ENCODE data around the gene GEN1. TPM values are rescaled to one million over a fixed set of nuclear protein-coding genes. Genes with fewer than 3 reads are reported as not detected.

The GEN1 gene
- total and polyA plus RNA-seq, 10 of the 15 experiments (the other 5 are each of a cell fraction or from before 2014, with no cell fraction given), result 6.0 to 49.6 (median 36.0) TPM

- intact Hi-C loops (cut with micrococcal nuclease; ENCODE audit: unreplicated experiment) (no loop called here), in situ Hi-C loops (cut with MboI) (no loop called here)
- CTCF ChIA-PET, result interaction anchor here (0.7 to 1.7 kb wide), 7 partner anchors 9 to 91 kb away, joined by 3 to 8 read pairs (median 3); no protein-coding TSS in a partner anchor
- H3K4me3 ChIP-seq, result no peak overlapping the region
- TF ChIP-seq PAX5 (IDR thresholded peaks at IDR 0.05; ENCODE audit: borderline replicate concordance, low read depth, low read length) (no peak), TCF3 (IDR thresholded peaks at IDR 0.05; ENCODE audit: borderline replicate concordance, insufficient read depth, low read depth, low read length) (no peak), NRF1 (conservative IDR thresholded peaks at IDR 0.05; ENCODE audit: low read depth, low read length) (no peak), GATAD2B (conservative IDR thresholded peaks at IDR 0.05; ENCODE audit: low read depth) (no peak), JUND (IDR thresholded peaks at IDR 0.05; ENCODE audit: low read depth, low read length) (no peak), TAF1 (IDR thresholded peaks at IDR 0.05; ENCODE audit: borderline replicate concordance, low read depth, low read length) (no peak)
- POLR2A ChIA-PET, result interaction anchor here (0.9 to 1.3 kb wide), 2 partner anchors 19 to 58 kb away, joined by 3 to 4 read pairs; no protein-coding TSS in a partner anchor
- H4K20me1 ChIP-seq (ENCODE audit: control insufficient read depth, insufficient read depth), result no peaks in the 10 kb centered on the region
- H3K79me2 ChIP-seq (ENCODE audit: control insufficient read depth, insufficient read depth, low read length), result peaks cover 55% of the 10 kb centered on the region
- SMC1A ChIA-PET (ENCODE audit: uncharacterized antibody, unreplicated experiment), result interaction anchor here (0.8 to 2.3 kb wide), 8 partner anchors 9 to 83 kb away, joined by 3 to 13 read pairs (median 4); no protein-coding TSS in a partner anchor
- no peaks in the 10 kb centered on the region for H3K36me3 ChIP-seq (ENCODE audit: control insufficient read depth in 2 of 2, insufficient read depth in 2 of 2, low read length in 1 of 2)
- H2AFZ ChIP-seq (ENCODE audit: control insufficient read depth, low read depth, low read length), result no peak overlapping the region
- no TSS peak for BruUV-seq (replicated peaks)
- H3K27ac ChIP-seq (ENCODE audit: control insufficient read depth, insufficient read depth), result no peak overlapping the region
- H3K27me3 ChIP-seq (replicated peaks in 1 of 2; ENCODE audit: control insufficient read depth in 2 of 2, insufficient read depth in 2 of 2, low read length in 1 of 2), result no peaks in the 10 kb centered on the region
- ATAC-seq (no peak), FAIRE-seq (no peak), DNase-seq (ENCODE audit: low read depth, low spot score) (no peak)
- 95% methylated on average over 4 of the region's 4 CpGs for WGBS (ENCODE audit: insufficient coverage, insufficient replicate concordance, low lambda C conversion rate, missing lambda C conversion rate)
- H3K4me1 ChIP-seq (ENCODE audit: control insufficient read depth, insufficient read depth, low read length), result peaks cover 6% of the 10 kb centered on the region
- H3K9me3 ChIP-seq (replicated peaks; ENCODE audit: control insufficient read depth, insufficient read depth, low read length), result no peaks in the 10 kb centered on the region
- H3K9ac ChIP-seq (ENCODE audit: control insufficient read depth, insufficient read depth, low read length), result no peak overlapping the region
- RAD21 ChIA-PET (ENCODE audit: unreplicated experiment), result interaction anchor here (0.8 to 1.0 kb wide), 3 partner anchors 52 to 76 kb away, joined by 3 read pairs; no protein-coding TSS in a partner anchor
- H3K4me2 ChIP-seq (ENCODE audit: control insufficient read depth, insufficient read depth), result no peak overlapping the region
Observed at GRCh38 chr2:17747684-17748452, 6.1 kb upstream of the GEN1 start.
